Stromal cell of bone marrow (primary cell): Measurements from ENCODE around the gene INSIG1.

Experiments used
- DNase-seq: peaks from one replicate; pipeline ENCODE4 v3.0.0-alpha.2; 2012; ENCODE audit warnings: low read depth

The INSIG1 gene

DNA sequence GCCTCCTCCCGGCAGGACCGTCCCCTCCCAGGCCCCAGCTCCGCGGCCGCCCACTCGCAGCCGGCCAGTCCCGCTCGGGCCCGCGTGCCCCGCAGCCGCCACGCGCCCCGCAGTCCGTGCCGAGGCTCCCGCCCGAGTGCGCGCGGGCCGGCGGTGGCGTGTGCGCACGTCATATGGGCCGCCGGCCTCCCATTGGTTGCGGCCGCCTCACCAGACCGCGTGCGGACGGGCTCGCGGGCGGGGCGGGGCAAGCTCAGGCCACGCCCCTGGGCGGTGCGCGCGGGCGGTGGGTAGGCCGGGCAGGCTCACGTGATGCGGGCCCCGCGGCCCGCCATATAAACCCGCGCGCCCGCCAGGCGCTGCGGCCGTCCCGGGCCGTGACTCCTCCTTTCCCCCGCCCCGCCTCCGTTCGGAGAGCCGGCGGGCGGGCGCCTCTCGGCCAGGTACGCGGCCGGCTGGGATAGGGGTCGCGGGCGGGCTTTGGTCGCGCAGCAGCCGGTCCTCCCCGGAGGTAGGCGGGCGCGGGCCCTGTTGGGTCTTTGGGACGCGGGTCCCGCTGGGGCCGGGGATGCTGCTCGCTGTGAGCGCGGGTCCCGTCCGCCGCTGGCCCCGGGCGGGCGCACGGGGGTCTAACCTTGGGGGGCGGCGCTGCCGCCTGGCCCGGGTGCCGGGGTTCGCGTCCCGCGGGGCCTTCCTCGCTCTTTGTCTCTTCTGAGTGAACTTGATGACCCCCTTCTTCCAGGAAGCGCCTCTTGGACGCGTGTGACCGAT is at the start of gene INSIG1:
Gene INSIG1 (plus strand): TSS at position 362 of the 771 bp plus-strand sequence. CDS start 408 bp downstream, at position 770.
- peak; percentile 88 for DNase-seq

DNA sequence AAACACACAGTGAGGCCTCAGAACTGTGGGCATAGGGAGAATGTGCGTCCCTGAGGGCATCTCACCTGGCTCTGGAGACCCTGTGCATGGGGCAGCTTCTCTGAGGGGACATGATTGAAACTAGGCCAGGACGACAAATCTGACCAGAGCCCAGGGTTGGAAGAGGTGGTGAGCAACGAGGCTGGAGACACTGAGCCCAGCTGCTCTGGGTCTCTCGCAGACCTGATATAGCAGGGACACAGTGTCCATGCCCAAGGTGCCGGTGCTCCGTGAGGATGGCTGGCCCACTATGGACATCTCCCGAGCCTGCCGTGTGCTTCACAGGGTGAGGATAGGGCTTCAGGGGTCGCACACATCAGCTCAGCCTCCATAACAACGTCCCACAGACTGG is 49.3 kb upstream of the INSIG1 start:
- DNase-seq = no peak

DNA sequence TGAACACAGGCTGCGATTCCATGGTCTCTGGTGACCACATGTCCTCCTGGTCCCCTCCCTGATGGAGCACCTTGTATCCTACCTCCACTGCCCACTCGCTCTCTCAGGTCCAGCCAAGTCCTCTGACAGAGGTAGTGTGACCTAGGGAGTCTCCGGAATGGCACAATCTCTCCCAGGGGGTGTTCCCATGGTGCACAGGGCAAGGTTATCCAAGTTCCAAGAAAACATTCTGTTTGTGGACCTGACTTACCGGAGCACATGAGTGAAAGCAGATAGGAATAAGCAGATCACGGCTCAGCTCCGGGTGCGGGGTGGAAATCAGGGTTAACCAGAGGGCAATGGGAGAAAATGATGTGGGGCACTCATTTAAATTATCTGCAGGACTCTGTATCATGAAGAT is 45.8 kb upstream of the INSIG1 start:
- DNase-seq = no peak

DNA sequence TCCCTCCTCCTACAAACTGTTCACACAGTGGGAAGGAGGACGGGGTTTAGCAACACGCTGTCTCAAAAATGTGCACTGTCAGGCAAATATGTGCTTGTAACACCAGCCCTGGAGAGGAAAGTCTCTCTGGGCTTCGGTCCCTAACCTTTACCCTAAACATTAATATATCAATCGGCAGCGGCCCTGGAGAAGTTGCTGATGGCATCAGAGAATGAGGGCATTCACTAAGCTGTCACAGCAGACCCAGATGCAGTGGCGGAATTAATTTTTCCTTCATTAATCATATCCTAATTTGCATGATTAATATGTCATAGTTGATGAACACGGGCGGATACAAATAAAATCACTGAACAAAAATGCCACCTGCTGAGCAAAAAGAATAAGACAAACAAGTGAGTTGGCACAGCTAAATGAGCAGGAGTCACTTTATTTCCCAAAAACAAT is 45.2 kb upstream of the INSIG1 start:
- DNase-seq = no peak

DNA sequence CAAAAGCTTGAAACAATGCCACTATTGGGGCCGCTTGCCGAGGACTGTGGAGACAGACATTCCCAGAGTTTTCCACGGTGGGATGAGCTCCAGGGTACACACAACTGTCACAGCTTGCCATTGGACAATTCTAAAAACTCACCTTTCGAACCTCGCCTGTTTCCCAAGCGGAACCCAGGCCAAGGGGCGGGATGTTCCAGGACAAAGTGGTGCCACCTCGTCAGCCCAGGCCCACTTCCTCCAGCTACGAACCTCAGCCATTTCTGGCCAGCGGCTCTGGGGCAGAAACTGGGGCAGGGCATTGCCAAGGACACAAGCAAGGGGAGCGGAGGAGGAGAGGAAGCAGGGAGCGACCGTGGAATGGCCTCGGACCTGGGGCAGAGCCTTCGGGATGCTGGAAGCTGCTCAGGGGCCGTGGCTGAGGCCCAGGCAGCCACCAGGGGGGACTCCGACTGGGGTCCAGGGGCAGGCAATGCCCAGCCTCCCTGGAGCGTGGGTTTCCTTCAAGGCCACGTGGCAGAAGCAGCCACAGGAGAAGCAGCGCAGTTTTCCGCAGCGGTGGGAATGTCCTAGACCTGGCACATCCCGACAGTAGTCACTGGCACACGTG is 44.7 kb upstream of the INSIG1 start:
- no peak for DNase-seq

DNA sequence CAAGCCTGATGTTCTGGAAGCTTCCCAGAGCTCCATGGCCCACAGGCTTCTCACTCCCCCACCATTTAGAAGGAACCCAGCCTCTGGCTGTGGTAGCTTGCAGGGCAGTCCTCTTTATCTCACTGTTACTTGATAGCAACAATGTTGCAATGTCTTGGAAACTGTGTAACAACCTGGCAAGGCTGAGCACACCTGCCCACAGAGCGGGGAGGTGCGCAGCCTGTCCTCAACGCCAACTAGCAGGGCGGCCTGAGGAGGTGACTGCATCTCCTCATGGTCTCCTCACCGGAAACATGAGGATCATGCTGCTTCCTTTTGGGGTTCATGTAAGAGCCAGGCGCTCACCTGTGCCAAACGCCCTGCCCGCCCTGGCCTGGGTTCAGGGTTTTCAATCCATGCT is 43.7 kb upstream of the INSIG1 start:
- DNase-seq = no peak

DNA sequence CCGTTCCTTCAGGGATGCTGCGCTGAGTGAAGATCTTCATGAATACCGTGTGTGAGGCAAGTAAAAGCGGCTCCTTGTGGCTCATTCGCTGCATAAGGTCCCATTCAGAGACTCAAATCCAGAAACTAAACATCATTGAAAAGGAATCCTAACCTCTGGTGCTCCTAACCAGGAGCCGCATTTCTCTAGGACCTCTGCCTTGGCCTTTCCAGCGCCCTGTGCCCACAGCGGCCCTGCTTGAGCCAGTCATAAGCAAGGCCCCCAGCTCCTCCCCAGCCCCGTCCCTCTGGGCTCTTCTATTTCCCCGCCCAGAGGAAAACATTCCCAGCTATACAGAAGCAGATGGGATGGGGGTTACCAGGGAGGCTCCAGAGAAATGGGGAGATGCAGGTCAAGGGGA is 42.6 kb upstream of the INSIG1 start:
- no peak for DNase-seq

DNA sequence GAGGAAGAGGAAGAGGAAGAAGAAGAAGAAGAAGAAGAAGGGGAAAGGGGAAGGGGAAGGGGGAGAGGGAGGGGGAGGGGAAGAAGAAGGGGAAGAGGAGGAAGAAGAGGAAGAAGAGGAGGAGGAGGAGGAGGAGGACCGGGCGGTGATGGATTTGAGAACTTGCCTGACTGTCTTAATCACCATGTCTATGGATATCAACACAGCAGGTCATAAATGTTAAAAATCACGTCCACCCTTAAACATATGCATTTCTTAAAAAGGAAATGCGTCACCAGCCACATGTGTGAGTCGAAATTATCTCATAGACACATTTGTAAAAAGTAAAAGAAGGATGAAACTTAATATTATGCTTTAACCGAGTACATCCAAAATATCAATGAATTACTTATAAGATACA is 42.1 kb upstream of the INSIG1 start:
- no peak for DNase-seq

DNA sequence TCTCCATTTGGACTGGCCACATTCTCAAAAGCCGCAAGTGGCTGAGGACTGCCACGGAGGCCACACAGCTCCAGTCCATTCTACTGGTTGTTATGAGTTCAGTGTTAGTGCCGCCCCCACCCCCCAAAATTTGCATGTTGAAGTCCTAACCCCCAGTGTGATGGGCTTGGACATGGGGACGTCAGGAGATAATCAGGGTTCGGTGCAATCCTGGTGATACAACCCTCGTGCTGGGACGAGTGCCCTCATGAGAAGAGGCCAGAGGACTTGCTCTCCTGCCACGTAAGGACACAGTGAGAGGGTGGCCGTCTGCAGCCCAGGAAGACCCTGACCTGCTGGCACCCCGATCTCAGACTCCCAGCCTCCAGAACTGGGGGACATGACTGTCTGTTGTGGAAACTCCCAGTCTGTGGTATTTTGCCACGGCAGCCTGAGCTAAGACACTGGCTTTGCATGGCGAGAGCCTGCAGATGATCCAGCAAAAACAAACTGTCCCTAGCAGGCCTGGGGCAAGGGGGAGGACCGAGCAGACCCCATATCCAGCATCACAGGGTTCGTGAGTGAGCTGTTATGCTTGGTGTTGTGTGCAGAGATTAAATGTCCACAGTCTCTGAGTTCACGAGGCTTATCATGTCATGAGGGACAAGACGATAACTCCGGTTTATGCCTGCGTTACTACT is 41.5 kb upstream of the INSIG1 start:
- DNase-seq = no peak

DNA sequence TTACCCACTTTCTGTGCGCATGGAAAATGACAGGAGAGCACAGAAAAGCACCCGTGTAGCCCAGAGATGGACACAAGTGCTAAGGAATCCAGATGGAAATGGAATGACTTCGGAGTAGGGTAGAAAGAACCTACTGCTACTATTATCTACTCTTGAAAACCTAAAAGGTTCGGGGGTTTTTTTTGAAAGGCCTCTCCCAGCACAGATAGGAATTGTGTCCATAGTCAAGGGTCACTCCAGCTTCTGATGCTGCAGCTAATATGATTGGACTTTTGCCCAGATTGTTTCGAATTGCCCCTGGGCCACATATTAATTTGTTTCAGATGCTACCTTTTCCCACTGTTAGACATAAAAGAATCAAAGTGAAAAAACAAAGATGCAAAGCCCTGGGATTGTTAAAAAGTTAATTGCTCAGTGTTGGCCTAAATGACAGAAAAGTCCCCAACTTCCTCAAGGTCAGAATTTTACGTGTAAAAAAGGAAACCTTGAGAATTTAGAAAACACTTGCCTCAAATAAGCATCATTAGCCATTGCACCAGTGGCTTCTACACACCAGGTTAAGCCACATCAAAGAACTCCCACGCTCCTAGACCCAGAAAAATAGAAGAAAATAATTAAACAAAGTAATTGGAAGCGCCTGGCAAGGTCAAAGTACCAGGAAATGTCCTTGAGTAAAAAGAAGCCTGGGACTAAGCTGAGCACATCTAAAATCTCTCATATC is 40.8 kb upstream of the INSIG1 start:
- no peak for DNase-seq

DNA sequence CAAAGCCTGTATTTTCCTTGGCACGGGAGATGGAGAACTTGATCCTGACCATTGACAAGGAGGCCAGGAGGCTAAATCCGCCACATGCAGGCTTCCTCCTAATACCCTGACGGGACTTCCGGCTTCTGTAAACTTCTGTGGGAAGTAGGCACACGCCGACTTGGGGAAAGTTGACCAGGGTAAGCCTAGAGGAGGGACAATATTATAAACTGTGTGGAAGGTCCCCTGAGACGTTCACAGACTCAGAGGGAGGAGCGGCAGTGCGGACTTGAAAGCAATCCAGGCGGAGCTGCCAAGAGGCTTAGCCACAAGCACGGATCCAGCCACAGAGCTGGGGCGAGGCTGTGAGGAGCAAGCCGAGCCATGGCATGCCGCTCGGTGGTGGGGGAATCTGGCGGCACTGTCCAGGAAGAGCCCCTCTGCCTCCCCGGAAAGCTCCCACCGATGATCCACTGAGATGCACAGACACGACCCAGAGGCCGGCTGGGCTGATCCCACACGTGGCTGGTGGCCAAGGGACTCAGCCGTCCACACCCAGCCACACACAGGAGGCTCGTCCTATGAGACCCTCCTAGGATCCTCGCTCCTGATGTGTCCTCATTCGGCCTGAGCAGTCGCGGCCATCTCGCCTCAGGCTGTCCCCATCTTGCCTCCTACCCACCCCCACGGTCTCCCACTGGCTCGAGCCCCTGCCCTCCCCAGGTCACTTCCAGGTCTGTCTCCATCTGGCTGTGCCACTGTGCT is 40.0 kb upstream of the INSIG1 start:
- peak; percentile 96 for DNase-seq

DNA sequence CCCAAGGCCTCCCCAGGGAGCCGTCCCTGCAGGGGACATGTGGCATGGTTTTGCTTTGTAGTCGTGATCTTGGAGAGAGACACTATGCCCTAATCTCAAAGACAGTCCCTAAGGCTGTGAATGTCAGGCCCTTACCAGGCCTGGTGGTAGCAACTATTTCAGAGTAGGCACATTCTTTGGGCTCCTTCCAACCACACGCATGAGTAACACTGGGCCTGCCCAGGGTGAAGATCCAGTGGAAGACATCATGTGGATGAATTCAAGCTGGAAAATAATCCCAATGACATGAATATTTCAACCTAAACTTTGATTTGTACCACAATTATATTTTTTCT is 39.5 kb upstream of the INSIG1 start:
- peak; percentile 96 for DNase-seq

DNA sequence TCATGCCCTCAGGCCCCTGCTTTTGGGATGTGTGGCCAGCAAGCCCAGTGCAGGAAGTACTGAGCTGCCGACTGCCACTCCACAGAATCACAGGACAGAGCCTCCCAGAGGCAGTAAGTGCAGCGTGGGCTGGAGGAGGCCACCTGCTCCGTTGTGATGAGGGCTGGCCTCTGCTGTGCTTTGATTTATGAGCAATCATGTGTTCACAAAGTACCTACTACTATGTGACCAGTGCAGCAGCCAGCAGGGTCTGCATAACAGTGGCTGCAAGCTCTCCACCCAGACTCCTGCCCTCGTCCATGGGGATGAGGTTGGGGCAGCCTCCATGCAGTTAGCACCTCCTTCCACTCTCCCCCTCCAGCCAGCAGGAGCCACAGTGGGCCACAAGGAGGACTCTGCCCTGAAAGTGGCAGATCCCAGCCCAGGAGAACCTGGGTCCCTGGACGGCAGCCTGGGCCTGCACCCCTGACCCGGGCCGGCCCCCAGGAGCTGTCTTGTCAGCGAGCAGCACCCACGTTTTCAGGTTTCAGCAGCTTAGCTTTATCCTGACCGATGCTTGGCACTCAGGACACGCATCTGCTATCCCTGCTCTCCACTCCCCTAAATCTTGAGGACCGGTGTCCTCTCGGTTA is 37.7 kb upstream of the INSIG1 start:
- no peak for DNase-seq

DNA sequence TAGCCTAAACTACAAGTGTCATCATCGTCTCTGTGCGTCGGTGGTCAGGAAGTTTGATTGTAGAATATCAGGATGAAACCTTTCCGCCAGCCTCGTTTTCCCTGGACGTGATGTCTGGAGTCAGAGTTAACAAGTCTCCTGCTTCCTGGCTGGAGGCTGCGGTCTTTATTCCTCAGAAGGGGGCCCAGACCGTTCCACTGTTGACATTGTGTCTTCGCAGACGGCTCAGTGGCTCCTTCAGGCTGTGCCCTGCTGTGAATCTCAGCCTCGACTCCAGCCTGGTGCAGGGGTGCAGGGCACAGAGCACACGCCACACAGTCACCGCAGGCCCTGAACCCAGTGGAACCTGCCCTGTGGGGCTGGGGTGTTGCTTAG is 37.2 kb upstream of the INSIG1 start:
- DNase-seq = no peak

DNA sequence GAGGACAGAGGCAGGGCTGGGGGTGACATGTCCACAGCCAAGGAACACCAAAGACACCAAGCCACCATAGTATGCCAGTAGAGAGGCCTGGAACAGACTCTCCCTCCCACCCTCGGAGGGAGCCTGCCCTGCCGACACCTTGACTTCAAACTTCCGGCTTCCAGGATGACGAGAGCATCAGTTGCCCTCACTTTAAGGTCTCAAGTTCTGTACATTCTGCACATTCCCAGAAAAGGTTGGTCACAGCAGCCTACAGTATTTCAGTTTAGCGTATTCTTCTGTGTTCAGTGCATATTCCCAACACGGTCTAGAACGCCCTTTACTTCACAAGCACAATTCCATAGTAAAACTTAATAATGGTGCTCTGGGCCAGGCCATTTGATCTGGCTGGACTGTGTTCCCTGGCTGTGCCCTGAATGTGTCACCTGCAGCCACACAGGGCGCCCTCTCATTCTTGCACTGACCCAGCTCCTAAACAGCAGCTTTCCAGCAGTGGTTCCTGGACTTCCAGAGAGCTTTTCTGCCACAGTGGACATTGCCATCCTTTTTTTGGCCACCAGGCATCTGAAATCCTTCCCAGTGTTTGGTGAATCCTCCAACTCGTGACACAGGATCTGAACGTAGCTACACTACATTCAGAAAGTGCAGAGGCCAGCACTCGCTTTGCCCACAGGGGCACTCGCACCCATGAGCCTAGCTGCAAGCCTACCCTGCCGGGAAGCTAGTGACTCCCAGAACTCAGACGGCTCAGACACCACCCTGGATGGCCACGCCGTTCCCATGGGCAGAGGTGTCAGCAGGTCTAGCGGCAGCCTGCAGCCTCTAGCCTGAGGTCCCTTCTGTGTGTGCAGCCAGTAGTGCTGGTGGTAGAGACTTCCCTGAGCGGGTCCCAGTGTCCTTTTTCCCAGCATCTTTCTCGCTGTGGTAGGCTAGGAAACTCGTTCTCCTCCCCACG is 36.4 kb upstream of the INSIG1 start:
- DNase-seq = no peak

DNA sequence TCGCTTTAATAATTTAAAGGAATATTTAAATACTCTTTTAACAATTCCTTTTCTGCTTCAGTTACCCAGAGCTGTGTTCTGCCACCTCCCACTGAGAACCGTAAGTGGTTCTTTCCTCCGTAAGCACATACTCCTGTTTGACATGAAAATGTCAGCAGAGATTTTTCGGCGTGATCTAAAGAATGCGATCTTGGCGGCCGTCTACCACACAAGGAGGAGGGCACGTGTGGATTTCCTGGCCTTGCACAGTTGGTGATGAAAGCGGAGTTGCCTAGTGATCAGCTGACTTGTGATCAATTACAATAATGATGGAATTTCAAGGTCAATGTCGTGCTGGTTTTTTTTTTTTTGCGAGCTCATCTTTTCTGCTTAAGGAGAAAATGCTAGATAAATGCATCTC is 35.6 kb upstream of the INSIG1 start:
- no peak for DNase-seq

DNA sequence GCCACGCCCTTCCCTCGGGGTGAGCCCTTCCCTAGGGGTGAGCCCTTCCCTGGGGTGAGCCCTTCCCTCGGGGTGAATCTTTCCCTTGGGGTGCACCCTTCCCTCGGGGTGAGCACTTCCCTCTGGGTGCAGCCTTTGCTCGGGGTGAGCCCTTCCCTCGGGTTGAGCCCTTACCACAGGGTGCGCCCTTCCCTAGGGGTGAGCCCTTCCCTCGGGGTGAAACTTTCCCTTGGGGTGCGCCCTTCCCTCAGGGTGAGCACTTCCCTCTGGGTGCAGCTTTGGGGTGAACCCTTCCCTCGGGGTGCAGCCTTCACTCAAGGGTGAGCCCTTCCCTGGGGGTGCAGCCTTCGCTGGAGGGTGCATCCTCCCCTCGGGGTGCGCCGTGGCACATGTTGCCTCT is 34.6 kb upstream of the INSIG1 start:
- no peak for DNase-seq

DNA sequence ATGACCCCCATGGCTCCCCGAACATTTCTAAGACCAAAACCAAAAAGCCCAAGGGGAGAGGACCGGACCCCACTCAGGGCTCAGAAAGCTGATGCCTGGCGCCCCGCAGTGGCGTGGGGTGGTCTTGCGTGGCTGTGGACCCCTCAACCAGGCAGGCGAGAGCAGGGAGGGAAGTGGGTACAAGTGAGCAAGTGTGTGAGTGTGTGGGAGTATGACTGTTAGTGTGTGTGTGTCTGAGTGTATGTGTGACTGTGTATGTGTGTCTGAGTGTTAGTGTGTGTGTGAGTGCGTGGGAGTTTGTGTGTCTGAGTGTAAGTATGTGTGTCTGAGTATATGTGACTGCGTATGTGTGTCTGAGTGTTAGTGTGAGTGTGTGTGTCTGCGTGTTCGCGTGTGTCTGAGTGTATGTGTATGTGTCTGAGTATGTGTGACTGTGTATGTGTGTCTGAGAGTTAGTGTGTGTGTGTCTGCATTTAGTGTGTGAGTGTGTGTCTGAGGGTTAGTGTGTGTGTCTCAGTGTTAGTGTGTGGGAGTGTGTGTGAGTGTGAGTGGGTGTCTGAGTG is 34.0 kb upstream of the INSIG1 start:
- no peak for DNase-seq

DNA sequence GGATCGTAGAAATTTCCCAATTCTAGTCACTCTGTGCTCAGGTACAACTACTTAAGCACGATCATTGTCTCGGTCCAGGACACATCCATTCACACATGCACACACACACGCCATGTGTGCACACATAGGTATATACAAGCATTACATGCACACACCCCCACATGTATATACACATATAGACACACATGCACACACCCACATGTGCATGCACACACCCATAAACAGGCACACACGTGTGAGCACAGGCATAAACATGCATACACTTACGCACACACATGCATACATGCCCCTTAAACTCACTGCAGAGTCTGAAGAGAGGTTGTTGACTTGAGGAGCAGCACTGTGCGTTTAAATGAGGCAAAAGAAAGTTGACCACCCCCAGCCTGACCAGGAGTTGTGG is 32.5 kb upstream of the INSIG1 start:
- DNase-seq = no peak

DNA sequence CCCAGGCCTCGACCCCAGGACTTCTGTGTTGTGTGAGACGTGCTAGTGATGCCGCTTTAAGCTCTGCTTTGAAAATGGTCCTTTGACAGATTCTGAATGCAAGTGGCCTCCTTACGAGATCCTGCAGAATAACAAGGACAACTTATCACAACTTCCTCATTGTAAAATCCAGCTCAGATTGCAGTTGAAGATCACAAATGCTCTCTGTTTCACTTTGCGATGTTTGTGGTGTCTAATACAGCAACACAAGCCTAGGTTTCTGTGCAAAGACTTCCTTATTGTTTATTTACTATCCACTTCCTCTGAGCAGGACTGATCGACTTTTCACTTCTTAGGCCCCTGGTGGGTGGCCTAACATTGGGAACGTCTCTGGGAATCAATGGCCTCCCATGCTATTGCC is 31.7 kb upstream of the INSIG1 start:
- DNase-seq = no peak
